Measurements from ENCODE around the gene SMYD1.
A peak's percentile ranks its signal among the peaks of the same experiment; 100 is the strongest.

SMYD1 gene

GRCh38 chr2:88080545-88080944, 12.9 kb downstream of the SMYD1 start:
- Histone ChIP-seq H4K91ac (ENCODE audit: low read depth, low read length, poor library complexity) (no peak overlapping the region), H3K79me1 (ENCODE audit: low read depth, low read length) (no peaks in the 10 kb centered on the region), H2BK5ac (ENCODE audit: low read length) (no peak overlapping the region), H3K27me3 (ENCODE audit: control insufficient read depth in 3 of 3, insufficient read depth in 3 of 3, low read depth in 1 of 3, low read length in 3 of 3) (no peaks in the 10 kb centered on the region), H3K4me3 (ENCODE audit: low read length in 2 of 2) (no peak overlapping the region), H2BK15ac (ENCODE audit: low read length) (no peak overlapping the region), H2BK12ac (ENCODE audit: low read length) (no peak overlapping the region), H3K18ac (ENCODE audit: low read length) (no peak overlapping the region), H2AK5ac (ENCODE audit: low read depth, low read length) (no peak overlapping the region), H3K9me3 (replicated peaks in 1 of 2; ENCODE audit: control insufficient read depth in 2 of 2, insufficient read depth in 1 of 2, low read depth in 1 of 2, low read length in 2 of 2) (no peaks in the 10 kb centered on the region), H3K36me3 (replicated peaks in 1 of 2; ENCODE audit: control insufficient read depth in 2 of 2, insufficient read depth in 2 of 2, low read length in 2 of 2) (no peaks in the 10 kb centered on the region), H3K4me2 (ENCODE audit: insufficient read depth, low read length, poor library complexity, severe bottlenecking) (no peak overlapping the region), H3K4me1 (ENCODE audit: control insufficient read depth in 2 of 2, insufficient read depth in 1 of 2, low read depth in 1 of 2, low read length in 2 of 2) (no peaks in the 10 kb centered on the region), H3K14ac (ENCODE audit: low read length) (no peak overlapping the region), H4K8ac (ENCODE audit: low read depth, low read length) (no peak overlapping the region), H2BK120ac (ENCODE audit: low read depth, low read length) (no peak overlapping the region), H3K27ac (replicated peaks; ENCODE audit: low read length) (no peak overlapping the region), H3K9ac (ENCODE audit: low read depth, low read length, poor library complexity) (peak overlapping the region; percentile 30), H3K4ac (ENCODE audit: low read length) (no peak overlapping the region), H3K23ac (ENCODE audit: low read depth, low read length, poor library complexity) (no peak overlapping the region), H2AFZ (ENCODE audit: low read length) (no peak overlapping the region)
- no CpG with 5 or more reads among the region's 2 CpGs for WGBS, 2 donors (ENCODE audit: extremely low coverage in 2 of 2, insufficient read length in 2 of 2, insufficient replicate concordance in 1 of 2)
- DNase-seq (ENCODE audit: low spot score) = no peak

- Histone ChIP-seq H3K9me3 (replicated peaks in 1 of 2; ENCODE audit: control insufficient read depth in 2 of 2, insufficient read depth in 1 of 2, low read depth in 1 of 2, low read length in 2 of 2) (no peaks in the 10 kb centered on the region), H3K23ac (ENCODE audit: low read depth, low read length, poor library complexity) (no peak overlapping the region), H3K27ac (replicated peaks; ENCODE audit: low read length) (no peak overlapping the region), H3K9ac (ENCODE audit: low read depth, low read length, poor library complexity) (no peak overlapping the region), H3K18ac (ENCODE audit: low read length) (peak overlapping the region; percentile 79), H2BK15ac (ENCODE audit: low read length) (no peak overlapping the region), H2BK12ac (ENCODE audit: low read length) (no peak overlapping the region), H2AFZ (ENCODE audit: low read length) (no peak overlapping the region), H2BK5ac (ENCODE audit: low read length) (no peak overlapping the region), H4K8ac (ENCODE audit: low read depth, low read length) (no peak overlapping the region), H3K4me3 (ENCODE audit: low read length in 2 of 2) (no peak overlapping the region), H3K4me2 (ENCODE audit: insufficient read depth, low read length, poor library complexity, severe bottlenecking) (no peak overlapping the region), H3K36me3 (replicated peaks in 1 of 2; ENCODE audit: control insufficient read depth in 2 of 2, insufficient read depth in 2 of 2, low read length in 2 of 2) (no peaks in the 10 kb centered on the region), H2AK5ac (ENCODE audit: low read depth, low read length) (no peak overlapping the region), H3K4ac (ENCODE audit: low read length) (no peak overlapping the region), H3K79me1 (ENCODE audit: low read depth, low read length) (no peaks in the 10 kb centered on the region), H3K4me1 (ENCODE audit: control insufficient read depth in 2 of 2, insufficient read depth in 1 of 2, low read depth in 1 of 2, low read length in 2 of 2) (no peaks in the 10 kb centered on the region), H4K91ac (ENCODE audit: low read depth, low read length, poor library complexity) (no peak overlapping the region), H3K27me3 (ENCODE audit: control insufficient read depth in 3 of 3, insufficient read depth in 3 of 3, low read depth in 1 of 3, low read length in 3 of 3) (no peaks in the 10 kb centered on the region), H2BK120ac (ENCODE audit: low read depth, low read length) (no peak overlapping the region), H3K14ac (ENCODE audit: low read length) (no peak overlapping the region)
- no peak for DNase-seq (ENCODE audit: low spot score)
- WGBS, 2 donors (ENCODE audit: extremely low coverage in 2 of 2, insufficient read length in 2 of 2, insufficient replicate concordance in 1 of 2) = no CpG with 5 or more reads among the region's 4 CpGs
These were observed 14.4 kb downstream of the SMYD1 start for GRCh38 chr2:88081924-88082608.

- Histone ChIP-seq H2BK15ac (ENCODE audit: low read length) (no peak overlapping the region), H3K9ac (ENCODE audit: low read depth, low read length, poor library complexity) (no peak overlapping the region), H2AK5ac (ENCODE audit: low read depth, low read length) (no peak overlapping the region), H4K8ac (ENCODE audit: low read depth, low read length) (no peak overlapping the region), H3K4me2 (ENCODE audit: insufficient read depth, low read length, poor library complexity, severe bottlenecking) (no peak overlapping the region), H3K36me3 (replicated peaks in 1 of 2; ENCODE audit: control insufficient read depth in 2 of 2, insufficient read depth in 2 of 2, low read length in 2 of 2) (no peaks in the 10 kb centered on the region), H3K18ac (ENCODE audit: low read length) (no peak overlapping the region), H2BK120ac (ENCODE audit: low read depth, low read length) (no peak overlapping the region), H3K27me3 (ENCODE audit: control insufficient read depth in 3 of 3, insufficient read depth in 3 of 3, low read depth in 1 of 3, low read length in 3 of 3) (no peaks in the 10 kb centered on the region), H4K91ac (ENCODE audit: low read depth, low read length, poor library complexity) (no peak overlapping the region), H3K27ac (replicated peaks; ENCODE audit: low read length) (no peak overlapping the region), H3K79me1 (ENCODE audit: low read depth, low read length) (no peaks in the 10 kb centered on the region), H2BK12ac (ENCODE audit: low read length) (no peak overlapping the region), H3K9me3 (replicated peaks in 1 of 2; ENCODE audit: control insufficient read depth in 2 of 2, insufficient read depth in 1 of 2, low read depth in 1 of 2, low read length in 2 of 2) (no peaks in the 10 kb centered on the region), H2AFZ (ENCODE audit: low read length) (no peak overlapping the region), H3K4me3 (ENCODE audit: low read length in 2 of 2) (no peak overlapping the region), H3K4me1 (ENCODE audit: control insufficient read depth in 2 of 2, insufficient read depth in 1 of 2, low read depth in 1 of 2, low read length in 2 of 2) (no peaks in the 10 kb centered on the region), H3K23ac (ENCODE audit: low read depth, low read length, poor library complexity) (no peak overlapping the region), H3K14ac (ENCODE audit: low read length) (no peak overlapping the region), H2BK5ac (ENCODE audit: low read length) (no peak overlapping the region), H3K4ac (ENCODE audit: low read length) (no peak overlapping the region)
- no peak for DNase-seq (ENCODE audit: low spot score)
- WGBS, 2 donors (ENCODE audit: extremely low coverage in 2 of 2, insufficient read length in 2 of 2, insufficient replicate concordance in 1 of 2) = no CpG with 5 or more reads among the region's 1 CpG
These were observed 15.2 kb downstream of the SMYD1 start for GRCh38 chr2:88082781-88083180.

- Histone ChIP-seq H4K91ac (ENCODE audit: low read depth, low read length, poor library complexity) (no peak overlapping the region), H3K4me2 (ENCODE audit: insufficient read depth, low read length, poor library complexity, severe bottlenecking) (no peak overlapping the region), H2AFZ (ENCODE audit: low read length) (no peak overlapping the region), H3K9ac (ENCODE audit: low read depth, low read length, poor library complexity) (no peak overlapping the region), H3K23ac (ENCODE audit: low read depth, low read length, poor library complexity) (no peak overlapping the region), H2BK120ac (ENCODE audit: low read depth, low read length) (no peak overlapping the region), H3K4me3 (ENCODE audit: low read length in 2 of 2) (no peak overlapping the region), H3K14ac (ENCODE audit: low read length) (no peak overlapping the region), H2AK5ac (ENCODE audit: low read depth, low read length) (no peak overlapping the region), H3K27me3 (ENCODE audit: control insufficient read depth in 3 of 3, insufficient read depth in 3 of 3, low read depth in 1 of 3, low read length in 3 of 3) (no peaks in the 10 kb centered on the region), H2BK12ac (ENCODE audit: low read length) (no peak overlapping the region), H3K18ac (ENCODE audit: low read length) (no peak overlapping the region), H2BK15ac (ENCODE audit: low read length) (no peak overlapping the region), H3K79me1 (ENCODE audit: low read depth, low read length) (no peaks in the 10 kb centered on the region), H4K8ac (ENCODE audit: low read depth, low read length) (no peak overlapping the region), H2BK5ac (ENCODE audit: low read length) (no peak overlapping the region), H3K4me1 (ENCODE audit: control insufficient read depth in 2 of 2, insufficient read depth in 1 of 2, low read depth in 1 of 2, low read length in 2 of 2) (no peaks in the 10 kb centered on the region), H3K9me3 (replicated peaks in 1 of 2; ENCODE audit: control insufficient read depth in 2 of 2, insufficient read depth in 1 of 2, low read depth in 1 of 2, low read length in 2 of 2) (no peaks in the 10 kb centered on the region), H3K27ac (replicated peaks; ENCODE audit: low read length) (no peak overlapping the region), H3K4ac (ENCODE audit: low read length) (no peak overlapping the region), H3K36me3 (replicated peaks in 1 of 2; ENCODE audit: control insufficient read depth in 2 of 2, insufficient read depth in 2 of 2, low read length in 2 of 2) (no peaks in the 10 kb centered on the region)
- WGBS, 2 donors (ENCODE audit: extremely low coverage in 2 of 2, insufficient read length in 2 of 2, insufficient replicate concordance in 1 of 2) = no CpG with 5 or more reads among the region's 2 CpGs
- no peak for DNase-seq (ENCODE audit: low spot score)
These were observed 17.5 kb downstream of the SMYD1 start for GRCh38 chr2:88085099-88085498.
